ENCODE measurements around the gene SLC16A12.

Gene SLC16A12

DNA sequence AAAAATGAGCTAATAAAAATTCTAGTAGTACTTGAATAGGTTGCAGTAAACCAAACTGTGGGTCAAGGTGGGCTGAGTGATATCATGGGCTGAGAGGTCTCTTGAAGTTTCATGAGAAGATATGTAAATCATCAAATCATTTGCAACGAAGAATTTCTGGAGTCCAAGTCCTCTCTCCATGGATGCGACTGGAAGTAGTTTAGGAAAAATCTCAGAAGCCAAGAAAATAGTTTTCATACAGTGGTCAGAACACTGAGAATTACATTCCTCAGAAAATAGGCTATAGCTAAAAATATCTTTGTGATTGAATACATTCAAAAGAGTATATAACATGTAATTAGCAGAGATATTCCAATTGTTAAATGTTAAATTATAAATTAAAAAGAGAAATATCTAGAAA lies 146.6 kb downstream of the SLC16A12 start:
- no peak for DNase-seq

DNA sequence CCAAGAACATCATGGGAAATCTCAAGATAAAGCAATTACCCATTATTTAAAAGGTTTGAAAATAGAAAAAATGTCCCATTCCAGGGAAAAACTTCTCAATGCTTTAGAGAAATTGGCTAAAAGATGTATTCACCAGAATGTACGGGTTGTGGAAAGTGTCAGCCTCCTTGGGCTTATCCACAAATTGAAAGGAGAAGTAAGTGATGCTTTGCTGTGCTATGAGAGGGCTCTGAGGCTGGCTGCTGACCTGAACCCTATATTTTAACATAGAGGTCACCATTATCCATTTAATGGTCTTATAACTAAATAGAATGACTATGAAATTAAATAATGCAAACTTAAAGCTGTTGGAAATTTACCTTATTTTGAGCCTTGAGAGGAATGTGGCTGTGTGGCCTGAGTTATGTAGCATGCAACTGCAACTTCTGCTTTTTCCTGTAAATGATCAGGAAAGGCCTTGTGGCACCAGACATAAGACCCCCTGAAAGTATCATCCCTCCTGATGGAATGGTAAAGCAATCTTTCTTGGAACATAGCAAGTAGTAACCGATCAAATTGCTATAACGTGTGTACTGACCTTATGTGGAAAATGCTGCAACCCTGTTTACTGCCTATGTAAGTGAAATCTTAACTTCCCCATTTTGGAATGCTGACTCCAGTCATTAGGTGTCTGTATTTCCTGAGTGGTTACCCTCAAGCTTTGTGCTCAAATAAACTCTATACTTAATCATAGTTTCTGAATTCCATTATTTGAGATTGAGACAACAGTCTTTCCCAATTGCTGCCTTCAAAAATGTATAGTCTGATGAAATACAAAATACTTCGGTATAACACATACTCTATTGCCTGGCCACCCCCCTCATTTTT lies 150.7 kb downstream of the SLC16A12 start:
- DNase-seq = no peak

DNA sequence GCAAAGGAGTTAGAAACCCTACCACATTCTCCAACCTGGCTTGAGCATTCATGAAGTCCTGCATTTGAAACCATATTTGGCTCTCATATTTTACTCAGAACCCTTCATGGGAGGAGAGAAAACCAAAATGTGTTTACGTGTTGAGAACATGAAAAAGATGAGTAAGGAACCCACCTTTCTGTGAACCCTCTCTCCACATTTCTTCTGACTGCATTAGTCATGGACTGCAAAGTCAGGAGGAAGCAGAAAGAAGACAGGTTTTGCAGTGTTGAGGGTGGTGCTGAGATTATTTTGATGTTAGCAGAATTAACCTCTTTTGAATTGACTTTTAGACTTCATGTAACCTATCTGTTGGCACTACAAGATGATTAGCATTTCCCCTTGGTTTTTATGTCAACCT lies 152.6 kb downstream of the SLC16A12 start:
- no peak for DNase-seq

Measured in stimulated activated CD4-positive, alpha-beta T cell treated with anti-CD3 and anti-CD28 coated beads, Interleukin-12 subunit alpha, Interleukin-12 subunit beta, amount 100 ng/mL, for 4 hours (primary cell).